Activated naive CD4-positive, alpha-beta T cell treated with anti-CD3 and anti-CD28 coated beads for 36 hours (primary cell): ENCODE data around the gene PTPRN2. TPM values are rescaled to one million over a fixed set of nuclear protein-coding genes. Genes with fewer than 3 reads are reported as not detected.
"Not testable (repeated sequence)": the region's sequence is repeated elsewhere in the genome, so short reads cannot be mapped to it uniquely, and the experiment has no call there.

ENCODE experiments used
- CTCF ChIA-PET: fragments of 350-600 bp; sonication (Branson Sonifier 250); formaldehyde crosslinking; loops from one replicate; lab custom pipeline; 2021; ENCODE audit warnings: antibody characterized with exemption; lab: Charles Lee
- DNase-seq: peaks from one replicate; pipeline ENCODE4 v3.0.0-alpha.2; 2020
- H3K27ac Mint-ChIP-seq: one replicate; pipeline ENCODE4 v1.8.0; 2021; ENCODE audit warnings: mild to moderate bottlenecking, mixed read lengths
- H3K27me3 Mint-ChIP-seq: one replicate; pipeline ENCODE4 v1.8.0; 2021; ENCODE audit warnings: low read depth, mixed read lengths
- H3K36me3 Mint-ChIP-seq: one replicate; pipeline ENCODE4 v1.8.0; 2021; ENCODE audit warnings: low read depth, mixed read lengths
- H3K4me1 Mint-ChIP-seq: one replicate; pipeline ENCODE4 v1.8.0; 2021; ENCODE audit warnings: low read depth, mixed read lengths
- H3K4me3 Mint-ChIP-seq: one replicate; pipeline ENCODE4 v1.8.0; 2021; ENCODE audit warnings: mild to moderate bottlenecking, moderate library complexity, mixed read lengths
- H3K9me3 Mint-ChIP-seq: one replicate; pipeline ENCODE4 v1.8.0; 2021; ENCODE audit warnings: mixed read lengths
- intact Hi-C: fragments of 100-400 bp; cut with micrococcal nuclease; formaldehyde crosslinking; loops from one replicate; pipeline ENCODE4 v1.15.1; 2023
- total RNA-seq, 2 experiments: library from RNA; stranded (reverse); gene quantifications; one replicate each; pipeline ENCODE4 v1.2.3, GENCODE V29; 2021

The PTPRN2 gene
- total RNA-seq, 2 experiments from 2014 or later, result 0.54 to 0.62 TPM

DNA sequence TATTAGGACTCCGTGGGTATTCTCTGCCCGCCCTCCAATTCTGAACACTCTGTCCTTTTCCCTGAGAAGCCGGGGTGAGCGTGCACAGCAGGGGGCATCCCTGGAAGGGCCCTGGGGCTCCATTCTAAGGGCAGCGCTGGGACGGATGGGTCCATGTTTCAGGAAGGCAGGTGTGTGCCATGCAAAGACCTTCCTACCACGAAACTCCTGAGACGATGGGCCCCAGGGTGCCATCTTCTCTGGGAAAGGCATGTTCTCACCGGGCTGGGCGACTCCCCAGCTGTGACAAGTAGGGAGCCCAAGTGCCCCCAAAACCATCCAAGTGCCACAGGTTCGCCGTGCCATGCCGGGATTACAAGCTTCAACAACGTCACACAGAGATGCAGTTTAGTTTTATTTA is 994.1 kb downstream of the PTPRN2 start:
- intact Hi-C loops, result no loop called here
- Mint-ChIP-seq H3K4me3 (no peak overlapping the region), H3K36me3 (no peaks in the 10 kb centered on the region), H3K9me3 (no peaks in the 10 kb centered on the region), H3K27me3 (peaks cover 4% of the 10 kb centered on the region), H3K27ac (no peak overlapping the region), H3K4me1 (no peaks in the 10 kb centered on the region)
- no peak for DNase-seq
- CTCF ChIA-PET, result no interaction called here

DNA sequence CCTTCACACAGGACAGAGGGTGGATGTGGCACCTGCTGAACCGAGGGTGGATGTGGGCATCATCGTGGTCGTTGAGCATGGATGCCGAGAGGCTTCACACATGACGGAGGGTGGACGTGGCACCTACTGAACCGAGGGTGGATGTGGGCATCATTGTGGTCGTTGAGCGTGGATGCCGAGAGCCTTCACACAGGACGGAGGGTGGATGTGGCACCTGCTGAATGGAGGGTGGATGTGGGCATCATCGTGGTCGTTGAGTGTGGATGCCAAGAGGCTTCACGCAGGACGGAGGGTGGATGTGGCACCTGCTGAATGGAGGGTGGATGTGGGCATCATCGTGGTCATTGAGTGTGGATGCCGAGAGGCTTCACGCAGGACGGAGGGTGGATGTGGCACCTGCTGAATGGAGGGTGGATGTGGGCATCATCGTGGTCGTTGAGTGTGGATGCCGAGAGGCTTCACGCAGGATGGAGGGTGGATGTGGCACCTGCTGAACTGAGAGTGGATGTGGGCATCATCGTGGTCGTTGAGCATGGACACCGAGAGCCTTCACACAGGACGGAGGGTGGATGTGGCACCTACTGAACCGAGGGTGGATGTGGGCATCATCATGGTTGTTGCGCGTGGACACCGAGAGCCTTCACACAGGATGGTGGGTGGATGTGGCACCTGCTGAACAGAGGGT is 994.8 kb downstream of the PTPRN2 start:
- H3K36me3 Mint-ChIP-seq, H3K4me1 Mint-ChIP-seq, H3K4me3 Mint-ChIP-seq, H3K9me3 Mint-ChIP-seq, H3K27ac Mint-ChIP-seq, intact Hi-C loops, DNase-seq, H3K27me3 Mint-ChIP-seq, CTCF ChIA-PET: not testable (repeated sequence)

DNA sequence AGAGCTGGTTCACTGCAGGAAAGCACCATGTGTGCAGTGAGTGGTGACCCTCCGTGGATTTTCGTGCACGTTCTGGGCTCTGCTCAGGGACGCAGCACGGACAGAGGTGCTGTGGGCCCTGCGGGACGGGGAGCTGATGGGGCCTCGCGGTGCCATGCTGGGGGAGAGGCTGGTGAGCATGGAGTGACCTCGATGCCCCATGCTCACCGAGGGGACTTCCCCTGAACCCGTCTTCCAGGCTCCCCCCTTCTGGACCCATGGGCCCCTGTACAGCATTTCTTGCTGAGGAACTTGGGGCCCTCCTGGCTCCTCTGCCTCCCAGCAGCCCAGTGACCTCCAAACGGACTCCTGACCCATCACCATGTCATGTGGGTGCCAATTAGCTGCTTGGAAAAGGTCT is 997.1 kb downstream of the PTPRN2 start:
- H3K27ac Mint-ChIP-seq, result no peak overlapping the region
- intact Hi-C loops, result no loop called here
- H3K4me3 Mint-ChIP-seq, result no peak overlapping the region
- CTCF ChIA-PET, result no interaction called here
- H3K36me3 Mint-ChIP-seq, result no peaks in the 10 kb centered on the region
- H3K4me1 Mint-ChIP-seq, result peaks cover 6% of the 10 kb centered on the region
- peaks cover 5% of the 10 kb centered on the region for H3K27me3 Mint-ChIP-seq
- H3K9me3 Mint-ChIP-seq, result no peaks in the 10 kb centered on the region
- DNase-seq, result no peak

DNA sequence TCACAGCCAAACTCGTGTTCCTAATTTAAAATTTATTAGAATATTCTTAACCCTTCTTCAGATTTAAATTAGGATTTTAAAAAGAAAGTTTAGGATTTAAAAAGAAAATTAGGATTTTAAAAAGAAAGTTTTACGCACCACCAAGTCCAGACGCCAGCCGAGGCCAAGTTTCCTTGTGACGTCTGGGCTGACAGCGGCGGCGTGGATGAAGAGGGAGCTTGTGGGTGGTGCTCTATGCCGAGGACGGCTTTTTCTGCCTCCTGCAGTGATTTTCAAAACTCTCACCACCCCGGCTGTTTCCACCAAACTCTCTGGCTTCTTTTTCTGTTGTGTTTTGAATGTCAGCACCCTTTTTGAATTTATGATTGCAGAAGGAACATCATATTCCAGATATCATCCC is 997.9 kb downstream of the PTPRN2 start:
- Mint-ChIP-seq H3K36me3 (no peaks in the 10 kb centered on the region), H3K4me1 (peaks cover 13% of the 10 kb centered on the region), H3K27ac (no peak overlapping the region), H3K4me3 (no peak overlapping the region), H3K27me3 (peaks cover 11% of the 10 kb centered on the region), H3K9me3 (no peaks in the 10 kb centered on the region)
- CTCF ChIA-PET, result no interaction called here
- intact Hi-C loops, result loop anchor here (10.0 kb wide), 1 partner anchor 155 kb away; no protein-coding TSS in a partner anchor
- DNase-seq, result no peak

DNA sequence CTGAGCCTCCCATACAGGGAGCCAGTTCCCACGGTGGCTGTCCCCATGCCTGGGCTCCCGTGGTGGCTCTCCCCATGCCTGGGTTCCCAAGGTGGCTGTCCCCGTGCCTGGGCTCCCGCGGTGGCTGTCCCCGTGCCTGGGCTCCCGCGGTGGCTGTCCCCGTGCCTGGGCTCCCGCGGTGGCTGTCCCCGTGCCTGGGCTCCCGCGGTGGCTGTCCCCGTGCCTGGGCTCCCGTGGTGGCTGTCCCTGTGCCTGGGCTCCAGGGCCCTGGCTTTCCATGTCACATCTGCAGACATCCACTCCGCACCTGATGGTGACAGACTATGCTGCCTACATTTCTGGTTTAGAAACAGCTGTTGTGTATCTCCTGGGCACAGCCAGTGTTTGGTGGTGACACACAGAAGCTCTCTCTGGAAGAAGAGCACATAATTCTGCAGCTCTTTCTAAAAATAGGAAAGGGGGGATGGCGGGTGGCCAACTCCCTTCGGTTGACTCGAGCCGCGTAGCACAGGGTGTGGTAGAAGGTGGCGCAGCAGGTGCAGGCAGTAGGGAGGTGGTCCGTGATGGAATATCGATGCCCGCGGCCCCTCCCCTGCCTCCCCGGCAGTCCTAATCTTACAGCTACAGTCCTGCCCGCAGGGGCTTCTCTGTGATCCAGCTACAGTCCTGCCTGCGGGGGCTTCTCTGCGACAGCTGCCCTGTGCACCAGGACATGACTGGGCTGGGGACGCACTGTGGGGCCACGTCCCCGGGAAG is 999.6 kb downstream of the PTPRN2 start:
- DNase-seq, result no peak
- CTCF ChIA-PET, result no interaction called here
- Mint-ChIP-seq H3K4me1 (peaks cover 16% of the 10 kb centered on the region), H3K27ac (no peak overlapping the region), H3K4me3 (no peak overlapping the region), H3K27me3 (peaks cover 11% of the 10 kb centered on the region), H3K36me3 (no peaks in the 10 kb centered on the region), H3K9me3 (no peaks in the 10 kb centered on the region)
- intact Hi-C loops, result loop anchor here (10.0 kb wide), 1 partner anchor 153 kb away; no protein-coding TSS in a partner anchor

DNA sequence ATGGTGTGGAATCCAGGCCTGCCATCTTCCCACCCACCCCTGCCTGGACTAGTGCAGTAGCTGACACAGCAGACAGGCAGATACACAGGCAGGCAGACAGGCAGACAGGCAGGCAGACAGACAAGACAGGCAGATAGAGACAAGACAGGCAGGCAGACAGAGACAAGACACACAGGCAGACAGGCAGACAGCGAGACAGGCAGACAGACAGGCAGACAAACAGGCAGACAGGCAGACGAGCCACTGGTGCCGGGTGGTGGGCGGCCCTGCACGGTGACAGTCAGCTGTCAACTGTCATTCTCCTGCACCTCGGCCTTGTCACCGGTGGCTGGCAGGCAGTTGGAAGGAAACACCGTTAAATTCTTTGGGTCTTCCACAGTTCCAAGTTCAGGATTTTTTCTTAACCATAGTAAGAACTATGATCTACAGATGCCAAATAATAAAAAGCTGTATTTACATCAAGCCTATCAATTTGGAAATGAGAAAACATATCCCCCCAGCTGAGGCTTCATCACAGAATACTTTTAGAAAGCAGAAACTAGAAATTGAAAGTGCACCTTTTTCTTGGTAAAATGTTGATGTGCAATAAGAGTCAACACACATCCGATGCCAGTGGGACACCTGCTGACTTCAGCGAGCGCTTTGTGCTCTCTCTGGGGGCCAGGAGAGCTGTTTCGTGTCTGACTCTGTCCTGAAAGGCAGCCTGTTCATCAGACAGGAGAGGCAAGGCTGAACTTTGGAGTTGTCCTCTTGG is 1000.4 kb downstream of the PTPRN2 start:
- H3K27me3 Mint-ChIP-seq, result peaks cover 8% of the 10 kb centered on the region
- H3K4me3 Mint-ChIP-seq, result no peak overlapping the region
- DNase-seq, result no peak
- intact Hi-C loops, result loop anchor here (10.0 kb wide), 1 partner anchor 152 kb away; no protein-coding TSS in a partner anchor
- CTCF ChIA-PET, result no interaction called here
- no peaks in the 10 kb centered on the region for H3K36me3 Mint-ChIP-seq
- H3K9me3 Mint-ChIP-seq, result no peaks in the 10 kb centered on the region
- peaks cover 16% of the 10 kb centered on the region for H3K4me1 Mint-ChIP-seq
- H3K27ac Mint-ChIP-seq, result no peak overlapping the region

DNA sequence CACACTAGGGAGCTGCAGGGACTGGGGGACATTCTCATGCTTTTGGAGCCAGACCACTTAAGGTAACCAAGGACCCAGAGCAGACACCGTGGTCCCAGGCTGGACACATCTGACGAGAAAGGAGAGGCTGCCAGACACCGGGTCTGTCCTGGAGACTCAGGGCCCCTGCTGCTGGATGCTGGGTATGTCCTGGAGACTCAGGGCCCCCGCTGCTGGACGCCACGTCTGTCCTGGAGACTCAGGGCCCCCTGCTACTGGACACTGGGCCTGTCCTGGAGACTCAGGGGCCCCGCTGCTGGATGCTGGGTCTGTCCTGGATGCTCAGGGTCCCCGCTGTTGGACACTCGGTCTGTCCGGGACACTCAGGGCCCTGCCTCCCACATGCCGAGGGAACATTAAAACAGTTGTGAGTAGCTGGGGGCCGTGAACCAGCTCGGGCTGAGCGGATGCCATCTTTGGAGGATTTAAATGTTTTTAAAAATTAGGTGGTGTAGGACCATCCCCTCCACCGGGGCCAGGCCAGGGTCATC is 1001.1 kb downstream of the PTPRN2 start:
- no peak overlapping the region for H3K27ac Mint-ChIP-seq
- DNase-seq, result no peak
- H3K4me3 Mint-ChIP-seq, result no peak overlapping the region
- intact Hi-C loops, result loop anchor here (10.0 kb wide), 1 partner anchor 152 kb away; no protein-coding TSS in a partner anchor
- no peaks in the 10 kb centered on the region for H3K36me3 Mint-ChIP-seq
- no peaks in the 10 kb centered on the region for H3K9me3 Mint-ChIP-seq
- H3K4me1 Mint-ChIP-seq, result peaks cover 16% of the 10 kb centered on the region
- H3K27me3 Mint-ChIP-seq, result peaks cover 7% of the 10 kb centered on the region
- CTCF ChIA-PET, result no interaction called here

DNA sequence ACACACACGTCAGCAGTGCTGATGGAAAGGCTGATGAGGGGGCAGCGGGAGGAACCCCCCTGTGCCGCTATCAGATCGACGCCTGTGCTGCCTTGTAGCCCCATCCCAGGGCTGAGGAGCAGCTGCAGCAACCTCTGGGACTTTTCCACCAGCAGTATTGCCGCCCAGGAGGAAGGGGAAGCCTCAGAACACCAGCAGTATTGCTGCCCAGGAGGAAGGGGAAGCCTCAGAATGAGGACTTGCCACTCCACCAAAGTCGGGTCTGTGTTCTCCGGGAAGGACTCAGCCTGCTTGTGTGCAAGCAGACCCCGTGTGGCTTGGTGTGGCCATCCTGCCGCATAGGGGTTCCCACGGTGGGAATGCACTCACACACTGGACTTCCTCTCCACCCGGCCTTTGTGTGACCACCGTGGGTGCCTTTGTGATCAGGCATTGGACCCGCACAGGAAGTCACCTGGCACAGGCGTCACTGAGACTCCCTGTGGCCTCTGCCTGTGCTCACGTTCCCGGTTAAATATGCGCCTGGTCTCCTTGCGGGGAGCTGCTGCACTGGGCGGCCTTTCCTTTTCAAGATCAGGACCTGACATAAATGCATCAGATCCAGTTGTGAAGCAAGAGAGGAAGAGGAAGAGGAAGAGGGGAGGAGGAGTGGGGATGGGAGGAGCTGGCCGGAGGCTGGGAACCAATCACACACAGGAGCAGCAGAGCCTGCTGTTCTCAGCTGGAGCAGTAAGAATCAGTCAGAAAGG is 1002.3 kb downstream of the PTPRN2 start:
- intact Hi-C loops, result loop anchor here (10.0 kb wide), 1 partner anchor 150 kb away; no protein-coding TSS in a partner anchor
- H3K36me3 Mint-ChIP-seq, result no peaks in the 10 kb centered on the region
- peak; percentile 20 for DNase-seq
- no peak overlapping the region for H3K27ac Mint-ChIP-seq
- H3K9me3 Mint-ChIP-seq, result no peaks in the 10 kb centered on the region
- peaks cover 16% of the 10 kb centered on the region for H3K4me1 Mint-ChIP-seq
- H3K27me3 Mint-ChIP-seq, result peaks cover 7% of the 10 kb centered on the region
- peak overlapping the region; percentile 76 for H3K4me3 Mint-ChIP-seq
- CTCF ChIA-PET, result interaction anchor here (0.6 to 1.2 kb wide), 2 partner anchors 65 to 153 kb away, joined by 3 to 4 read pairs; no protein-coding TSS in a partner anchor

DNA sequence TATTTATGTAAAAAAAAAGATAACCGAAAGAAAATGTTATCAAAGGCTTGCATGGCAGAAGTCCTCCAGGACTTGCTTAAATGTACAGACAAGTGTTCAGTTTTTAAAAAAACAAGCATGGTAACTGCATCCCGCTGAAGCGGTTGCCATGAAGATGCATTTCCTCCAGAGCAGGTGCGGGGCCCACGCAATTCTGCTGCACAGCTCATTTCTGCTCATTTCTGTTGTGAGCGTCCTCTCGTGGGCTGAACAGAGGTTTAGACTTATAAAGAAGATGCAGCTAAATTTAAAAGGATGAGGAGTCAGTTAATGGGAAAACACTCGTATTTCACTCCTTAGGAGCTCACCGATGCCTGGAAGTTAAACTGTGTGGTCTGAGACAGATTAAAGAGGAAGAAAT is 1003.2 kb downstream of the PTPRN2 start:
- peak; percentile 19 for DNase-seq
- H3K9me3 Mint-ChIP-seq, result no peaks in the 10 kb centered on the region
- intact Hi-C loops, result loop anchor here (10.0 kb wide), 1 partner anchor 150 kb away; no protein-coding TSS in a partner anchor
- H3K27ac Mint-ChIP-seq, result no peak overlapping the region
- H3K4me1 Mint-ChIP-seq, result peaks cover 16% of the 10 kb centered on the region
- no peaks in the 10 kb centered on the region for H3K36me3 Mint-ChIP-seq
- H3K27me3 Mint-ChIP-seq, result peaks cover 7% of the 10 kb centered on the region
- no peak overlapping the region for H3K4me3 Mint-ChIP-seq
- CTCF ChIA-PET, result interaction anchor here (0.6 to 1.2 kb wide), 4 partner anchors 65 to 153 kb away, joined by 3 to 4 read pairs (median 3); no protein-coding TSS in a partner anchor

DNA sequence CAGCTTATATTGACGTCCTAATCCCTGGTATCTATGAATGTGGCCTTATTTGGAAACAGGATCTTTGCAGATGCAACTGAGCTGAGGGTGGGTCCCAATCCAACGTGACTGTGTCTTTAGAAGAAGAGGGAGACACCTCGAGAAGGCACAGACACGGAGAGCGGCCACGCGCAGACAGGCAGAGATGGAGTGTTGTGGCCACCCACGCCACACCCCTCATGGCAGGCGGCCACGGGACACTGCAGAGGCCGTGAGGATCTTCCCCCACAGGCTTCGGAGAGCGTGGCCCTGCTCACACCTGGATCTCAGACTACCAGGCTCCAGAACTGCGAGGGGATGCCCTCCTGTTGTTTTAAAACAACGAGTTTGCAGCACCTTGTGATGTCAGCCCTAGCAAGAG is 1005.9 kb downstream of the PTPRN2 start:
- Mint-ChIP-seq H3K9me3 (no peaks in the 10 kb centered on the region), H3K36me3 (no peaks in the 10 kb centered on the region), H3K4me3 (no peak overlapping the region), H3K27me3 (peaks cover 7% of the 10 kb centered on the region), H3K27ac (no peak overlapping the region), H3K4me1 (peaks cover 19% of the 10 kb centered on the region)
- CTCF ChIA-PET, result no interaction called here
- no peak for DNase-seq
- intact Hi-C loops, result loop anchor here (10.0 kb wide), 1 partner anchor 147 kb away; no protein-coding TSS in a partner anchor

DNA sequence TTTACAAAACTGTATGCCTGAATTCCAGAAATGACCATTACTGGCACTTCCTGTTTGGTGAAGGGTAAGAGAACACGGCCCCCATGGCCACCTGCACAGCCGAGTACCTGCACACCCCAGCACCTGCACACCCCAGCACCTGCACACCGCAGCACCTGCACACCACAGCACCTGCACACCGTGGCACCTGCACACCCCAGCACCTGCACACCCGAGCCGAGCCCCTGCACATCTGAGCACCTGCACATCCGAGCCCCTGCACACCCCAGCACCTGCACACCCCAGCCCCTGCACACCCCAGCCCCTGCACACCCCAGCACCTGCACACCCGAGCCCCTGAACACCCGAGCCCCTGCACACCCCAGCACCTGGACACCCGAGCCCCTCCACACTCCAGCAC is 1007.3 kb downstream of the PTPRN2 start:
- no peak overlapping the region for H3K4me3 Mint-ChIP-seq
- peaks cover 24% of the 10 kb centered on the region for H3K4me1 Mint-ChIP-seq
- DNase-seq, result no peak
- H3K9me3 Mint-ChIP-seq, result no peaks in the 10 kb centered on the region
- peaks cover 4% of the 10 kb centered on the region for H3K27me3 Mint-ChIP-seq
- intact Hi-C loops, result loop anchor here (10.0 kb wide), 1 partner anchor 146 kb away; no protein-coding TSS in a partner anchor
- H3K36me3 Mint-ChIP-seq, result no peaks in the 10 kb centered on the region
- CTCF ChIA-PET, result no interaction called here
- H3K27ac Mint-ChIP-seq, result no peak overlapping the region
